ENCODE measurements around the gene SORL1.
"Not testable (repeated sequence)": the region's sequence is repeated elsewhere in the genome, so short reads cannot be mapped to it uniquely, and the experiment has no call there.

The SORL1 gene

DNA sequence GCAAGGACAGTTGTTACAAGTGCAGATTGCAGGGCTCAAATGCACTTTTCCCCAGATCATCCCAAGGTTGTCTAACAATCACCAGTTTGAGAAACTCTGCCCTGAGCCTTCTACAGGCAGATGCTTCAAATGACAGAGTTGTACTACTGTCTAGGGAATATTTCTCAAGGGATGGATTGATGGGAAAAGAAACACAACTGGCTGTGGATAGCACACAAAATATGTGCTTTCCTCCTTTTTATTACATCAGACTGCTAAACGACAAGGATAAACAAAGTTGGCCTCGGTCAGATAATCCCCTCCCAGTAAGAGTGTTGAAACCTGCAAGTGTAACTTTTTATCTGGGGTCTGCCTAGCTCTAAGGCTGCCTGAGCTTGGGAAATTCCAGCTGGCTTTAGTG is 47.3 kb downstream of the SORL1 start:
- no peak for DNase-seq (ENCODE audit: low read depth in 1 of 2, low spot score in 1 of 2)

DNA sequence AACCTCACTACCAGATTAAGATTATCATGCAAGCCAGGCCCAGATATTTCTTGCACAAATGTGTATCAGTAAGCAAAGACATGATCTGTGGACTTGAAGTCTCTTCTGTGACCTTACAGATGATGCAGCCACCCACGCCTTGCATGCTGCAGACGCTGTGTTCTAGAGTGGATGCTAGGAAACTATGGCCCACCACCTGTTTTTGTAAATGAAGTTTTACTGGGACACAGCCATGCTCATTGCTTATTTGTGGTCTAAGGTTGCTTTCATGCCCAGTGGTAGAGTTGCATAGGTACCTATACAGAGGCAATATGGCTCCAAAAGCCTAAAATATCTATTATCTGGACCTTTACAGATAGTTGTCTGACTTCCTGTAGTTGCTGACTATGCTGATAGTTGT is 48.2 kb downstream of the SORL1 start:
- DNase-seq (ENCODE audit: low read depth in 1 of 2, low spot score in 1 of 2), result no peak

DNA sequence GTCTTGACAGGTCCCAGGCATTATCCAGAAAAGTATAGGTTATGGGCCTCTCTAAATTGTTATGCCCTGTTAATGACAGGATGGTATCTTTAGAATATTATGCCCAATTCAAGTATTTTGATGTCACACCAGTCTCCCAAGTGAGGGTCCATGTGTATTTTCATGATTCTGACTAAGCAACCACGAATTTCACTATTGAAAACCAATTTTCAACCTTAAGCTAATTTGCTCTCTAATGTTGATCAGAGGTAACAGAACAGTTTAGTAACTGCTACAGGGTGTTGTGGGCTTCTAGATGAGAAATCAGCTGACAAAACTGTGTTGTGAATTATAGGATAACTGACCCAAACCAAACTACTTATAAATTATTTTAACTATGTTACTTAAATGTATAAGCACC is 48.6 kb downstream of the SORL1 start:
- no peak for DNase-seq (ENCODE audit: low read depth in 1 of 2, low spot score in 1 of 2)

DNA sequence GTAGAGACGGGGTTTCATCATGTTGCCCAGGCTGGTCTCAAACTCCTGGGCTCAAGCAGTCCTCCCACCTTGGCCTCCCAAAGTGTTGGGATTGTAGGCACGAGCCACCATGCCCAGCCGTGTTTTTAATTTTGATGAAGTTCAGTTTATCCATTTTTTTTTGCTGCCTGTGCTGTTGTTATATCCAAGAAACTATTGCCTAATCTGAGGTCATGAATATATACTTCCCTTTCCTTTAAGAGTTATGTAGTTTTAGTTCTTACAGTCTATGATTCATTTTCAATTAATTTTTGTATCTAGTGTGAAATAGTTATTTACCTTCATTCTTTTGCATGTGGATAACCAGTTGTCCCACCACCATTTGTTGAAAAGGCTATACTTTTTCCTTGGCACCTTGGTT is 50.9 kb downstream of the SORL1 start:
- DNase-seq (ENCODE audit: low read depth in 1 of 2, low spot score in 1 of 2), result no peak

DNA sequence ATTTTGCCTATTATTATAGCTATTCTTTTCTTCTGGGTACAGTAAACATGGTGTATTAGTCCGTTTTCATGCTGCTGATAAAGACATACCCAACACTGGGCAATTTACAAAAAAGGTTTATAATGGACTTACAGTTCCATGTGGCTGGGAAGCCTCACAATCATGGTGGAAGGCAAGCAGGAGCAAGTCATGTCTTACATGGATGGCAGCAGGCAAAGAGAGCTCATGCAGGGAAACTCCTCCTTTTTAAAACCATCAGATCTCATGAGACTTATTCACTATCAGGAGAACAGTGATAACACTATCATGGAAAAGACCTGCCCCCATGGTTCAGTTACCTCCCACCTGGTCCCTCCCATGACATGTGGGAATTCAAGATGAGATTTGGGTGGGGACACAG is 54.1 kb downstream of the SORL1 start:
- not testable (repeated sequence) for DNase-seq (ENCODE audit: low read depth in 1 of 2, low spot score in 1 of 2)

DNA sequence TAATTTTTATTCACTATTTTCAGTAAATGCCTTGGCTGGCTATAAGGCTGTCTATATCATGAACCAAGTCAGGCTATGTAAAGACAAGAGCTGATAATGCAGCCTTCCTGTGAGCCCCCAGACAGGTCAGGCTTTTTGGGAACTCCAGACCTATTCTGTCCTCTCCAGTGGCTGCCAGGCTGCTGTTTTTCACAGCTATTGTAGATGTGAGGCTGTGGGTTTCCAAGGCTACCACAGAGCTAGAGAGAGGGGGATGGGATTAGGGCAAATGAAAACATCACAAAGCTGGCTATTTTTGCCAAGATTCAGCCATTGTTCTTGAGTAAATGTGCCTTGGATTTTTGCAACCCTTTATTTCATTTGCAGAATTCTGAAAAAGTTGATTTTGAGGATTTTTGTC is 56.3 kb downstream of the SORL1 start:
- DNase-seq (ENCODE audit: low read depth in 1 of 2, low spot score in 1 of 2), result no peak

DNA sequence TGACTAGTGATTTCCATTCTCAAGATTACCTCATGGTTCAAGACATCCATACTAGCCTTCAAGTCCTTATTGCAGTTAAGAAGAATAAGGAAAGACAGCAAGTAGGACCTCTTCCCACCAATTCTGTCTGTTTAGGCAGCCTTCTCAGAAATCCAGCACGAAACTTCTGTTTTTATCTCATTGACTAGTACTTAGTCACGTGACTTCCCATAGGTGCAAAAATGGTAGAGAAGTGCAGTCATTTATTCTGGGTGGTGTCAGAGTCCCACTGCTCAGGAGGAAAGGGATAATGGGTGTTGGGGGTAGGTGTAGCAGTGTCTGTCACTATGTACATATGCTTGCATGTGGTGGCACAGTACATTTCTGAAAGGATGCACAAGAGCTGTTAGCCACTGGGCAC is 58.3 kb downstream of the SORL1 start:
- DNase-seq (ENCODE audit: low read depth in 1 of 2, low spot score in 1 of 2), result no peak

DNA sequence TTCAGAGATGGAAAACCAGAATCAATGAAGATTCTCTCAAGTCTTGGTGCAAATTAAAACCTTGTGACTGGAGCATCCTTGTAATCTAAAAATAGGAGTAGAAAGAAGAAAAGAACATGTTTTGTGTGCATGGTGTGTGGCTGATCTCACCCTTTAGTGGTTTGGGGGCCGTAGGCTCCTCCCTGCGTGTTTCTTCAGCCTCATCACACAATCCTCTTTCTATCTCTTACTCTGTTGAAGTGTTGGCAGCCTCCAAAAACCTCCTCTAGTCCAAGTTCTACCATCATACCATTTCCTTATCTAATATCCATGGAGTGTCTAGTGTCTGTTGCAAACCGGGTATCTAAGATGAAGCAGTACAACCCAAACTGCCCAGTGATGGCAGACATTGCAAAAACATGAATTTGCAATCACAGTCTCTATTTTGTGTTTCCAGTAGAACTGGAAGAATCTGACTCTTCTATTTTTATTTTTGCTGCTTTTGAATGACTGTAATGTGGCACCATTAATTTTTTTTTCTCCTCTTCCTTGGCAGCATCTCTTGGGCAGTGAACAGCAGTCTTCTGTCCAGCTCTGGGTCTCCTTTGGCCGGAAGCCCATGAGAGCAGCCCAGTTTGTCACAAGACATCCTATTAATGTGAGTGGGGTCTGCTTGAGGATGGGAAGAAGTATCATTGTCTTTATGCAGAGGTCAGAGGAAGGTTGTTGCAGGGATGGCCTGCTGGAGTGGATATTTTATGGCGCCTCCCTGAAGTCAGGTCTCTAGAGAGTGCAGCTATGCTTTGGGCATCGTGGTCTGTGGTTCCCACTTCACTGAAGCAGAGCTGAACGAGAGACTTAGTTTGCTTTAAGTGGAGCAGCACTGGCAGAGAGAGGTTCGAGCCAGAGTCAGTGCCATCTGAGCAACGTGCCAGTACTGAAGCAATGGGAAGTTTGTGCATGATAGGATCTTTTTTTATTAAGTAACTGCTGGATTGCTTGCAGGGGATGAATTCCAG is 60.7 kb downstream of the SORL1 start:
- no peak for DNase-seq (ENCODE audit: low read depth in 1 of 2, low spot score in 1 of 2)

DNA sequence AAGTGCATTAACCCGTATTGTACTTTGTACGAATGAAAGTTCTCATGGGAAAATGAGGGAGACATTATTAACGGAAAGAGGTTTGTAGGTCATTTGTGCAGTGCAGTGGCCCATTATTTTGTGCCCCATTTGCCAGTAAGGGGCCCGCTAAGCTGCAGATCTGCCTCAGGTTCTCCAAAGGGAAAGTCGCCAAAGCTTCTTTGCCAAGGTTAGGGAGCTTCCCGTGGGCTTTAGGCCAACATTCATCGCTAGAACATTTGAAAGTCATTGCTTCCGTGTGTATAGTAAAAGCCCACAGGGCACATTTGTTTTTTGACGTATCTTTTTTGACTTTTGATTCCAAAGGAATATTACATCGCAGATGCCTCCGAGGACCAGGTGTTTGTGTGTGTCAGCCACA is 61.7 kb downstream of the SORL1 start:
- no peak for DNase-seq (ENCODE audit: low read depth in 1 of 2, low spot score in 1 of 2)

DNA sequence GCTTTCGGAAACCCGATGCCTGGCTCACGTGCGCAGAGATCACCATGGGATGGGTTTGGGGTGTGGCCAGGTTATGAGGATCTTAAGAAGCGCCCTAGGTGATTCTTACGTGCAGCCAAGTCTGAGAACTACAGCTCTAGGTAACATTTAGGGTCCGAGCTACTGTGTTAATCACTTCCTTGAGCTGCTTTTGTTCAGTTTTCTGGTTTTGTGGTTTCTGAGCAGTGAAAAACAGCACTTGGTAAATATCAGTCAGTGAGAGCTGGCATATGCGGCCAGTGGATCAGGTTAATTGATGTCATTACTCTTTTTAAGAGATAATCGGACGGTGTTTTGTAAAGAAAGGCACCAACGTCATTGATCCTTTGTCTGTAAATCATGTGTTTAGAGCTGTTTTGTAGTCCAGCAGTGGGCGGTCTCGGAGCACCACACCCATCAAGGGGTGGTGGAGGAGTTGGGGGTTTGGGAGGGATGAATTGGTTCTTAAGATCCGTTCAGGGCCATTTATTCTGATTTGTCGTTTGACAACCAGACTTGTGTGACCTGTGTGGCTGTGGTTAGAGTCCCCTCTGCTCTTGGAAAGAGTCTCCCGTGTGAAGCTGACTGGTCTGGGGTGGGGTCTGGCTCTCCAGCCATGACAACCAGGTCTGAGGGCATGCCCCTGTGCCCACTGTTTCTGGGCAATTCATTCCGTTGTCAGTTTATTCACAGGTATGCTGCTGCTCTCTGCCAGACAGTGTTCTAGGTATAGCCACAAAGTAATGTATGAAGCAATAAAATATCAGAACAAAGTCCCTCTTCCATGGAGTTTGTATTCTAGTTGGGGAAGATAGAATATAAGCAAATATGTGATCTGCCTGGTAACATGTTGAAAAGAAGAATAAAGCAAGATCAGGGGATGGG is 62.6 kb downstream of the SORL1 start:
- DNase-seq (ENCODE audit: low read depth in 1 of 2, low spot score in 1 of 2), result no peak

DNA sequence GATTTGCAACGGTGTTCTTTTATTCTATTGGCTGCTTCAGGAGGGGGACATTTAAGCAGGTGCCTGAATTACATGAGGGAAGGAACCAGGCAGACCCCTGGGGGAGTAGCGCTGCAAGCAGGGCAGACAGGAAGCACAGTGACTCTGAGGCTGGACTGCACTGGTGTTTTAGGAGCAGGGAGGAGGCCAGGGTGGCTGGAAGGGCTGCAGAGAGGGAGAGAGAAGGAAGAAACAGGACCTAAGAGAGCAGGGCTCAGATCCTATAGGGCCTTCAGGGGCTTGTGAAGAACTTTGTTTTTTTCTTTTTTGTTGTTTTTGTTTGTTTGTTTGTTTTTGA is 63.2 kb downstream of the SORL1 start:
- DNase-seq (ENCODE audit: low read depth in 1 of 2, low spot score in 1 of 2), result no peak

DNA sequence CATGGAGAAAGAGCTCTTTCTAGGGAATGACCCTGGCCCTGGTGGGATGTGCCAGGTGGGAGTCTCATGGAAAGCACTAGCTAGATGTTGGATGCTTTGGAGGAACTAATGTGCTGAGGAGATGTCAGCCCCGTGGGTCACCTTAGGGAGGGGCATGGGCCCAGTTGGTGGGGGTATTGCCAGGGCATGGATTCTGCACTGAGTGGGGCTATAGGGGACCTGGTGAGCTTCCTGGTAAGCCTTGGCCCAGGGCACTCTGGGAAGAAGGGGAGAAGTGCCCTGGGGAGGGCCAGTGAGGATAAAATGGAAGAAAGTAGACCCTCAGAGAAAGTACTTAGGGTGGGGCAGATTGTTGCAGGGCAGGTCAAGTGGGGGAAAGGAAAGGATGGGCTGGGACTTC is 65.9 kb downstream of the SORL1 start:
- no peak for DNase-seq (ENCODE audit: low read depth in 1 of 2, low spot score in 1 of 2)

DNA sequence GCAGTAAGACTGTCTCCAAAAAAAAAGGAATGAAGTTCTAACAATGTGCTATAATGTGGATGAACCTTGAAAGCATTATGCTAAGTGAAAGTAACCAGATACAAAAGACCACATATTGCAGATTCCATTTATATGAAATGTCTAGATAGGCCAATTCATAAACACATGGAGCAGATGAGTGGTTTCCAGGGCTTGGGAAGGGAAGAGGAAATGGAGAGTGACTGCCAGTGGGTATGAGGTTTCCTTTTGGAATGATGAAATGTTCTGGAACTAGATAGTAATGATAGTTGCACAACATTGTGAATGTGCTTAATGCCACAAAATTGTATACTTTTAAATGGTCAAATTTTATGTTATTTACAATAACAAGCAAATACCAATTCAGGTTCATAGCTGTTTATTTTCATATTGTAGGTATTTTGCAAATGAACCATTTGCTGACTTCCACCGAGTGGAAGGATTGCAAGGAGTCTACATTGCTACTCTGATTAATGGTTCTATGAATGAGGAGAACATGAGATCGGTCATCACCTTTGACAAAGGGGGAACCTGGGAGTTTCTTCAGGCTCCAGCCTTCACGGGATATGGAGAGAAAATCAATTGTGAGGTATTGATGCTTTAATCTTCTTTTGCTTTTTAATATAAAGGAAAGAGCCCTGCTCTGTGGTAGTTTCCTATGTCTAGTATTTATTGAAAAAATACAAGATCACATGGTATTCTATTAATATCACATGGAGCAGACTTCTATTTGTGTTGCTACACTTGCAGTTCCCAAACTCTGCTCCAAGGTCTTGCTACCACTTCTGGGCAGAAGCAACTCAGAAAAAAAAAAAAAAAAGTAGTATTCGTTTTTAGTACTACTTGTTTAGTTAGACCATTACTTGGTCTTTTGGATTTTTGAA is 68.4 kb downstream of the SORL1 start:
- no peak for DNase-seq (ENCODE audit: low read depth in 1 of 2, low spot score in 1 of 2)

DNA sequence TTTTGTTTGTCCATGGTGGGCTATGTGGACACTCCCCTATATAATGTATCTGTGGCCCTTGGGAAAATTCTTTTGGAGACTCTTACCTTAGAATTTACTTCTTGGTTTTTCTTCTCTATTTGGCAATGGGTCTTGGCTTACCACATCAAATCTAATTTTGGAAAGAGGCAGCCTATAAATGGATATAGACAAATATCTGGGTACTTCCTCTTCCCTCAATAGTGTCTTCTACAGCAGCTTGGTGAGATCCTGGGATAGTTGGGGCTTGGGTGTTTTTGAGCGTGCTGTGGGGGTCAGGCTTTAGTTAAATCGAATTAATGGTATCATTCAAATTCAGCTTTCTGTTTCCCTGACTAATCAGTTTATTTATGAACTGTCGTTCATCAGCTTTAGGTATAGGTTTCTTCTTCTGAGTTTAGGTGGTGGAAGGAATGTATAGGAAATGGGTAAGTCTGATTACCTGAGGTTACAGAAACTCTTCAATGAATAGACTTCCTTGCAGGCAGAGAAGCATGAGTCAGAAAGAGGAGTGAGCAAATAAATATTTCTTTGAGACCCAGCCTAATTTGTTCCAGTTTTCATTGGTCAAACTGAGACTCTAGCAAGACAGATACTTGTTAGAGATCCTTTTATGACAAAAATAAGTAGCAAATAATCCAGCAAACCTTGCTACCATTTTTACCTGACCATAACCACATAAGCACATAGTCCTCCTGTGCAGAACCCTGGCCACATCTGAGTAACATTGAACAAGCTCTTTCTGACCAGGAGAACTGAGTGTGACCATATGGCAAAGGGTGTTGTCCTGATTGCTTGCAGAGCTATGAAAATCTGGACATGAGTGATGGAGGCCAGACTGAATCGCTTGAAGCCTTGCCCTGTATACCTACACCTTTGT is 69.3 kb downstream of the SORL1 start:
- no peak for DNase-seq (ENCODE audit: low read depth in 1 of 2, low spot score in 1 of 2)

DNA sequence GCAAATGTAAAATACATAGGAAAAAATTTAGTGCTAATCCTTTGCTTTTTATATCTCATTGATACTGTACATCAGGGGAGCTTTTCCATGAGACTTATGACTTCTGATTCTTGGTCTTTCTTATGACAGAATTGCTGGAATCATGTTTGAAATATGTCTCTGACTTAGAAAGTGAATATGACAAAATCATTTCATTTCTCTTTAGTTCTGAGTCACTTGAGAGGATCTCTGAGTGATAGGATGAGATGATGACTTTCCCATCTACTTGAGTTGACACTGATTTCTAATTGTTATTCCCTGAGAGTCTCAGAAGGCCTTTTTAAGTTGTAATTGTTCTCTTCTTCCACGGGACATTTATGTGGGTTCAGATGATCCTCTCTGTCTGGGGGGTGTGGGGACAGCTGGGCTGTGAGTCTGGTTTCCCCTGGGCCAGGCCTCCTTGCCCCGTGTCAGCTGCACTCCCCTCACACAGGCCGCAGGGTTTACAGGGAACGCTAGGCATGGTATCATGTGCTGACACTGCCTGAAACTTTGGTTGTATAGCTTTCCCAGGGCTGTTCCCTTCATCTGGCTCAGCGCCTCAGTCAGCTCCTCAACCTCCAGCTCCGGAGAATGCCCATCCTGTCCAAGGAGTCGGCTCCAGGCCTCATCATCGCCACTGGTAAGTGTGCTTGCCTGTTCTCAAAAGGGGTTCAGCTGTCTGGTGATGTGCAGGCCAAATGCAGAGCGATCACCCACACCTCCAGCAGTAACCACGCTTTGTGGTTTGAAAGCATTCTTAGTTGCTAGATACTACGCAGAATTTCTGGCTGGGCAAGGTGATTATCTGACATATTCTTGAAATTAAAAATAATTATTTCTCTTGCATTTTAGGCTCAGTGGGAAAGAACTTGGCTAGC is 70.2 kb downstream of the SORL1 start:
- DNase-seq (ENCODE audit: low read depth in 1 of 2, low spot score in 1 of 2), result no peak

DNA sequence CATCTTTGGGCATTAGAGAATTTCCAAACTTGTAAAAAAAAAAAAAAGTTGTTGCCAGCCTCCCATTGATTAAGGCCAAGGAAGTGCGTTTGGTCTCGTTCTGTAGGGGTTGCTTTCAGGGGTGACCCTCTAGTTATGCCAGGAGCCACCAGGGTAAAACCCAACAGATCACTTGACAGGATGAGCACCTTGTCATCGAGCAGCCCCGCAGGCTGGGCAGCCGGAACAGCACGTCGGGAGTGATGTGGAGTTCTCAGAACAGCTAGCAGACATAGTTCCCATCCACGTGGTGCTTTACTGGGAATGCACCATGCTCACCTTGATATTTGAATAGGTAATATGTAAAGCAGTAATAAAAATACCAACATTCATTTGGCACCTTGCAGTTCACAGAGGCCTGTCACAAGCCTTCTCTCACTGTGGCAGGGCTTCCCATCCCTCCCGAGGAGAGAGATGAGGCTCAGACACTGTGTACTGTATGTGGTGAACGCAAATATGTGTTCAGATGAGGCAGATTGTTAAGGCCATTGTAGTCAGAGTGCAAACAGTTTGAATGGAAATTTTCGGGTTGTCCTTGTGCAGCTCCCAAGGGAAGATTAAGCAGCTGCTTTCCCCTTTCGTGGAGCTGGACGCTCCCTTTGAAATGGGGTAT is 71.6 kb downstream of the SORL1 start:
- no peak for DNase-seq (ENCODE audit: low read depth in 1 of 2, low spot score in 1 of 2)

DNA sequence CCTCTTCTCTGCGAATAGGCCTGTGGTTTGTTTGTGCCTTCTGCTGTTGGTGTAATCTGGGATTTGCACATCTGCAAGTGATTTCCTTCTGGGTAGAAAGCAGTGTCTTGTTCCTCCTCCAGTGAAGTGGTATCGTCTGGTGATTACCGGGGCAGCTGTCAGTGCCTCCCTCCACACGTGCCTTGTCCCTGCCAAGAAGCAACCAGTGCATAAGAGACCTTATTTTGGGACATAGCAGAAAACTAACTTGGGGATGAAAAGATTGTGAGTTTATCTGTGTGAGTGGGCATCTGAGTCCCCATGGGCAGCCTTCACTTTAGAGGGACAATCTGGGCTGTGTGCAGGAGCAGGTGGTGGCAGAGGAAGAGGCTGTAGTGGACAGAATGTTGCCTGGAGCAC is 72.1 kb downstream of the SORL1 start:
- no peak for DNase-seq (ENCODE audit: low read depth in 1 of 2, low spot score in 1 of 2)

DNA sequence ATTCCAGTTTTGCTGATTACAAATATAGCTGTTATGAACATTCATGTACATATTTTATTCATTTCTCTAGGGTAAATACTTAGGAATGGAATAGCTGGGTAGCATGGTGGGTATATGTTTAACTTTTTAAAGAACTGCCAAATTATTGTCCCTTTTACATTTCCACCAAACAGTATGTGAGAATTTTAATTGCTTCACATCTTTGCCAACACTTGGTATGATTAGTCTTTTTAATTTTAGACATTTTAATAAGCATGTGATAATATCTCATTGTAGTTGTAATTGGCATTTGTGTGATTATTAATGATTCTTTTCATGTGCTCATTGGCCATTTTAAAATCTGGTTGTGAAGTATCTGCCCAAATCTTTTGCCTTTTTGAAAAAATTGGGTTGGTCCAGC is 73.3 kb downstream of the SORL1 start:
- DNase-seq (ENCODE audit: low read depth in 1 of 2, low spot score in 1 of 2), result no peak

DNA sequence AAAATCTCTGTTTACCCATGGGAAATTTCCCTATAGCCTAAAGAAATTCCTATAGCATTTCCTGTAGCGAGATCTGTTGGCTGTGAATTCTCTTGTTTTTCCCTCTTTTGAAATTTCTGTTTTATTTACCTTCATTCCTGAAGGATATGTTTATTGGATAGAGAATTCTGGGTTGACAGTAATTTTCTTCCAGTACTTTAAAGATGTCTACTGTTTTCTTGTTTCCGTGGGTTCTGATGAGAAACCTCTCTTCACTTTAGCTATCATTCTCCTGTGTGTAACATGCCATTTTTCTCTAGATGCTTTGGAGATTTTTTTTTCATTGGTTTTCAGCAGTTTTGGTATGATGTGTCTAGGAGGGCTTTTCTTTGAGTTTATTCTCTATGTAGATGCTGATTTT is 78.1 kb downstream of the SORL1 start:
- no peak for DNase-seq (ENCODE audit: low read depth in 1 of 2, low spot score in 1 of 2)

All from activated T-helper 1 cell treated with anti-CD3 and anti-CD28 coated beads, Interleukin-2, amount 50 U/mL, for 16 hours (primary cell).